HepG2 (cell line): ENCODE data around the gene IHH.

Experiments
- FLYWCH1 ChIP-seq: sonication (generic); formaldehyde crosslinking; IDR thresholded peaks from 2 replicates; pipeline ENCODE4 v1.8.1; 2023; ENCODE audit warnings: mild to moderate bottlenecking, missing genetic modification reagents
- FOXA1 ChIP-seq, 2 experiments: fragments of 450-650 bp in 1 of 2; sonication (generic) in 1 of 2; formaldehyde crosslinking in 1 of 2; IDR thresholded peaks; 2 replicates each; pipeline versions ENCODE4 v1.4.0 to v1.6.1; 2016 to 2020; ENCODE audit warnings: missing genetic modification reagents in 1 of 2
- KDM3A ChIP-seq: IDR thresholded peaks from 2 replicates; pipeline ENCODE4 v1.6.1; 2018; ENCODE audit warnings: low read depth, missing compliant biosample characterization
- KDM5B ChIP-seq: sonication (generic); formaldehyde crosslinking; IDR thresholded peaks from 2 replicates; pipeline ENCODE4 v1.4.0; 2020; ENCODE audit warnings: missing genetic modification reagents, mild to moderate bottlenecking, borderline replicate concordance
- POLR2AphosphoS5 ChIP-seq: IDR thresholded peaks from 2 replicates; pipeline ENCODE4 v1.6.1; 2012; ENCODE audit warnings: low read depth, low read length
- TCF7L2 ChIP-seq: IDR thresholded peaks from 2 replicates; pipeline ENCODE4 v1.6.1; 2011; ENCODE audit warnings: mild to moderate bottlenecking, low read depth, low read length, moderate library complexity
- TOPORS ChIP-seq: sonication (generic); formaldehyde crosslinking; IDR thresholded peaks from 2 replicates; pipeline ENCODE4 v1.8.0; 2023; ENCODE audit warnings: mild to moderate bottlenecking, missing genetic modification reagents
- ZNF7 ChIP-seq: IDR thresholded peaks from 2 replicates; pipeline ENCODE4 v1.6.1; 2016; ENCODE audit warnings: missing biosample characterization, missing genetic modification reagents
- TF ChIP-seq, protein P1 (sequence below): sonication (generic); formaldehyde crosslinking; IDR thresholded peaks from 2 replicates; pipeline ENCODE4 v1.4.0; 2020; ENCODE audit warnings: missing genetic modification reagents, borderline replicate concordance

DNA sequence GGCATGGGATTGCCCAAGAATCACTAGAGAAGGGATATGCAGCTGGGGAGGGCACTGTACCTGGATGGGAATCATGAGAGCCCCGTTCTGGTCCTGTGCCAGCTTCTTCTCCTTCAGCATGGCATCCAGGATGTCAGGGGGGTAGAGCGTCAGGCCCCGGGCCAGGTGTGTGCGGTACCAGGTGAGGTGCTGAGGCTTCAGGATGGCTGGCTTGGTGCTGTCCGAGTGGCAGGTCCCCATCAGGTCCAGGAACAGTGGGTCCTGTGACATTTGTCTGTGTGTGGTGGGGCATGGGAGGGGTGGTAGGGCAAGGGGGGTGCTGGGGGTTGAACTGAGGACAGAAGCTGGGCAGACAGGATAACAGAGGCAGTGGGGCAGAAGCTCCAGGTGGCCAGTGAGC lies 32.6 kb downstream of the IHH start:
- TF ChIP-seq POLR2AphosphoS5 (no peak), TOPORS (no peak), FLYWCH1 (CRISPR knock-in tag) (no peak), TCF7L2 (no peak), KDM3A (CRISPR knock-in tag) (no peak), ZNF7 (CRISPR knock-in tag) (no peak), FOXA1 (IDR thresholded peaks at IDR 0.05) (no peak), FOXA1 (CRISPR knock-in tag; IDR thresholded peaks at IDR 0.05) (no peak), KDM5B (no peak)
- TF ChIP-seq, protein P1, sequence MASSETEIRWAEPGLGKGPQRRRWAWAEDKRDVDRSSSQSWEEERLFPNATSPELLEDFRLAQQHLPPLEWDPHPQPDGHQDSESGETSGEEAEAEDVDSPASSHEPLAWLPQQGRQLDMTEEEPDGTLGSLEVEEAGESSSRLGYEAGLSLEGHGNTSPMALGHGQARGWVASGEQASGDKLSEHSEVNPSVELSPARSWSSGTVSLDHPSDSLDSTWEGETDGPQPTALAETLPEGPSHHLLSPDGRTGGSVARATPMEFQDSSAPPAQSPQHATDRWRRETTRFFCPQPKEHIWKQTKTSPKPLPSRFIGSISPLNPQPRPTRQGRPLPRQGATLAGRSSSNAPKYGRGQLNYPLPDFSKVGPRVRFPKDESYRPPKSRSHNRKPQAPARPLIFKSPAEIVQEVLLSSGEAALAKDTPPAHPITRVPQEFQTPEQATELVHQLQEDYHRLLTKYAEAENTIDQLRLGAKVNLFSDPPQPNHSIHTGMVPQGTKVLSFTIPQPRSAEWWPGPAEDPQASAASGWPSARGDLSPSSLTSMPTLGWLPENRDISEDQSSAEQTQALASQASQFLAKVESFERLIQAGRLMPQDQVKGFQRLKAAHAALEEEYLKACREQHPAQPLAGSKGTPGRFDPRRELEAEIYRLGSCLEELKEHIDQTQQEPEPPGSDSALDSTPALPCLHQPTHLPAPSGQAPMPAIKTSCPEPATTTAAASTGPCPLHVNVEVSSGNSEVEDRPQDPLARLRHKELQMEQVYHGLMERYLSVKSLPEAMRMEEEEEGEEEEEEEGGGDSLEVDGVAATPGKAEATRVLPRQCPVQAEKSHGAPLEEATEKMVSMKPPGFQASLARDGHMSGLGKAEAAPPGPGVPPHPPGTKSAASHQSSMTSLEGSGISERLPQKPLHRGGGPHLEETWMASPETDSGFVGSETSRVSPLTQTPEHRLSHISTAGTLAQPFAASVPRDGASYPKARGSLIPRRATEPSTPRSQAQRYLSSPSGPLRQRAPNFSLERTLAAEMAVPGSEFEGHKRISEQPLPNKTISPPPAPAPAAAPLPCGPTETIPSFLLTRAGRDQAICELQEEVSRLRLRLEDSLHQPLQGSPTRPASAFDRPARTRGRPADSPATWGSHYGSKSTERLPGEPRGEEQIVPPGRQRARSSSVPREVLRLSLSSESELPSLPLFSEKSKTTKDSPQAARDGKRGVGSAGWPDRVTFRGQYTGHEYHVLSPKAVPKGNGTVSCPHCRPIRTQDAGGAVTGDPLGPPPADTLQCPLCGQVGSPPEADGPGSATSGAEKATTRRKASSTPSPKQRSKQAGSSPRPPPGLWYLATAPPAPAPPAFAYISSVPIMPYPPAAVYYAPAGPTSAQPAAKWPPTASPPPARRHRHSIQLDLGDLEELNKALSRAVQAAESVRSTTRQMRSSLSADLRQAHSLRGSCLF, result no peak
